Subcutaneous abdominal adipose tissue (tissue), 5 donors: ENCODE measurements around the gene COL20A1.
"Not testable (repeated sequence)": the region's sequence is repeated elsewhere in the genome, so short reads cannot be mapped to it uniquely, and the experiment has no call there.

ENCODE experiments used
- H3K27ac ChIP-seq: one replicate; pipeline ENCODE4 v1.7.0; 2013; ENCODE audit warnings: low read depth, mild to moderate bottlenecking, inconsistent platforms, low read length, moderate library complexity
- H3K27me3 ChIP-seq, 5 donors: one replicate each; pipeline ENCODE4 v1.7.0; 2013; ENCODE audit warnings: low read length in 5 of 5, inconsistent platforms in 1 of 5; ENCODE audit not compliant: control insufficient read depth in 5 of 5, insufficient read depth in 4 of 5
- H3K36me3 ChIP-seq, 5 donors: one replicate each; pipeline ENCODE4 v1.7.0; 2013; ENCODE audit warnings: low read length in 5 of 5; ENCODE audit not compliant: control insufficient read depth in 5 of 5, insufficient read depth in 5 of 5
- H3K4me1 ChIP-seq, 5 donors: one replicate each; pipeline ENCODE4 v1.7.0; 2013; ENCODE audit warnings: low read length in 5 of 5, mild to moderate bottlenecking in 3 of 5, moderate library complexity in 1 of 5; ENCODE audit not compliant: control insufficient read depth in 5 of 5, insufficient read depth in 5 of 5
- H3K4me3 ChIP-seq, 5 donors: one replicate each; pipeline ENCODE4 v1.7.0; 2013; ENCODE audit warnings: low read length in 5 of 5, low read depth in 1 of 5
- H3K9ac ChIP-seq, 5 donors: one replicate each; pipeline ENCODE4 v1.7.0; 2013; ENCODE audit warnings: low read length in 5 of 5, mild to moderate bottlenecking in 4 of 5, moderate library complexity in 3 of 5
- H3K9me3 ChIP-seq, 5 donors: one replicate each; pipeline ENCODE4 v1.7.0; 2013; ENCODE audit warnings: low read length in 5 of 5; ENCODE audit not compliant: control insufficient read depth in 5 of 5
- donor health status: healthy.
- donor health status: healthy.
- donor health status: healthy.
- donor health status: healthy.
- donor health status: healthy.

The COL20A1 gene

DNA sequence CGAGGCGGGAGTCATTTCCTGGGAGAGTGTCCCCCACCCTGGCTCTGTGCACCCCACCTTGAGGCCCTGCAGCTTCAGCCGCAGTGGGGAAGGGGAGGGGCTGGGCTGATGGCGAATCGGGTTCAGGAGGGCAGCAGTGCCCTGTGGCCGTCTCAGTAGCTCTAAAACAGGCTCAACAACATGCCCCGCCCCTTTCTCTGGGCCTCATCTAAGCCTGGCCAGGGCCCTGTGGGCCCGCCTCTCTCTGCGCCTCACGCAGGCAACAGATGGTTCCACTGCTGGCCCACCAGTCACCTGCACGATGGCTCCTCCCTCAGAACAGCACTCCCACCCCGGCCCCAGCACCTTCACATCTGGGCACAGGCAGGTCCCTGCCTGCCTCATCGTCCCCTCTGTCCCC lies 38.0 kb downstream of the COL20A1 start:
- H3K36me3 ChIP-seq = no peaks in the 10 kb centered on the region
- no peak overlapping the region for H3K4me3 ChIP-seq
- no peak overlapping the region for H3K9ac ChIP-seq
- peaks cover 17 to 58% (median 36%) of the 10 kb centered on the region in 5 donors for H3K27me3 ChIP-seq
- no peak overlapping the region for H3K27ac ChIP-seq
- peaks cover 0 to 12% (median 0%) of the 10 kb centered on the region in 5 donors for H3K4me1 ChIP-seq
- H3K9me3 ChIP-seq = peaks cover 0 to 22% (median 12%) of the 10 kb centered on the region in 5 donors

DNA sequence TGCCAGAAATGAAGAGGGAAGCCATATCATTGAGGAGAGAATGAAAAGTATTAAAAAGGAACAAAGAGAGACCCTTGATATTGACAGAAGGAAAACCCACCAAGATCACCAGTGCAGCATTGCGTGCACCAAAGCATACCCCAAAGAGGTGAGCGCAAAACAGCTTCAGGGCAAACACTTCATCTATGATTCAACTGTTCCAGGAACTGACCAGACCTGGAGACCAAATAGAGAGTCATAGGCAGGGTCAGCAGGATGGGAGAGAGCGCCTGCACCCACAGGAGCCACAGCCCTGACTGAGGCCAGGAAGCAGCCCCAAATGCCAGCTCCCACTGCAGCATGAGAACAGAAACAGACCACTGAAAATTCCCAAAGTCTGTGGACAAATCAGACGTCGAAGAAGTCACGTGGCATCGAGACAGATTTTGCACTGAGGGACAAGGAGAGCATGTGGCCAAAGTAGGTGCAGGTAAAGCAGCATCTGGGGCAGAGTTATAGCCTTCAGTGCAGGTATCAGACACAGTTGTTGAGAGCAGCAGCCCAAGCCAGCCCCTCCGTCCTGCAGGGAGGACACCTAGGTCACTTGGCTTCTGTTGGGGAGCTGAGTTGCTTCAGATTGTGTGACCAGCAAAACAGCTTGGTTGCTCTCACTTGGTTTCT lies 38.9 kb downstream of the COL20A1 start:
- peaks cover 0 to 11% (median 0%) of the 10 kb centered on the region in 5 donors for H3K4me1 ChIP-seq
- H3K9ac ChIP-seq = no peak overlapping the region
- H3K27me3 ChIP-seq = peaks cover 17 to 65% (median 44%) of the 10 kb centered on the region in 5 donors
- H3K36me3 ChIP-seq = no peaks in the 10 kb centered on the region
- no peak overlapping the region for H3K4me3 ChIP-seq
- H3K27ac ChIP-seq = no peak overlapping the region
- peaks cover 0 to 17% (median 11%) of the 10 kb centered on the region in 5 donors for H3K9me3 ChIP-seq

DNA sequence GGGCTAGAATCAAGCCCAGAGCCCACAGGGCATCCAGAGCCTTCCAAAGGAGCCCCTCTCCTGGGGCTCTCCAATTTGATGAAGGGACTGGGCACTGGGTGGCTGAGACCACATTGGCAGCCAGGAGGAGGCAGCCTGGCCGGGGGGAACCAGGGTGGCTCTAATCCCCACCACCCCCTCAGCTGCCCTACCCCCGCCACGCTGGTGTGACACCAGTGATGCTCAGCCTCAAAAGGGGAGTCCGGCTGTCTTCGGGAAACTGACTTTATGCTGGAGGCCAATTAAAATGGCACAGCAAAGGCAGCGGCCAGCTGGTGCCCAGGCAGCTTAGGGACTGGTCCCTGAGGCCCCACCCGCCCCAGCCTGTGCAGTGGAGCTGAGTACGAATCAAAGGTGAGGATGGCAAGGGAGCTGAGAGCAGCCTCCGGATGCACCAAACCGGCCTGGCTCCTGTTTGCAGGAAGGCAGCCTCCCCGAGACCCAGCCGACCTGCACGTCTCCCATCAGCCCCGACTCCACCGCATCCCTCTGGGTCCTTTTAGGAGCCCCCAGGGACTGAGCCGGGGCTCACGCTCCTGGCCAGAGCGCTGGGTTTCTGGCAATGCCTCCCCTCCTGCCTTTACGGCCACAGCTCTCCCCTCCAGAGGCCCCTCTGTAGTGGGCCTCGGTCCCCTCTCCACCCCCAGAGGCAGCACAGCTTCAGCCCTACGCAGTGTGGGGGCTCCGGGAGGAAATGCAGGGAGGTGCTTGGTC lies 39.7 kb downstream of the COL20A1 start:
- no peak overlapping the region for H3K9ac ChIP-seq
- H3K27me3 ChIP-seq = peaks cover 17 to 65% (median 46%) of the 10 kb centered on the region in 5 donors
- H3K4me3 ChIP-seq = no peak overlapping the region
- H3K4me1 ChIP-seq = peaks cover 0 to 11% (median 0%) of the 10 kb centered on the region in 5 donors
- H3K9me3 ChIP-seq = peaks cover 0 to 11% (median 10%) of the 10 kb centered on the region in 5 donors
- H3K27ac ChIP-seq = no peak overlapping the region
- H3K36me3 ChIP-seq = no peaks in the 10 kb centered on the region

DNA sequence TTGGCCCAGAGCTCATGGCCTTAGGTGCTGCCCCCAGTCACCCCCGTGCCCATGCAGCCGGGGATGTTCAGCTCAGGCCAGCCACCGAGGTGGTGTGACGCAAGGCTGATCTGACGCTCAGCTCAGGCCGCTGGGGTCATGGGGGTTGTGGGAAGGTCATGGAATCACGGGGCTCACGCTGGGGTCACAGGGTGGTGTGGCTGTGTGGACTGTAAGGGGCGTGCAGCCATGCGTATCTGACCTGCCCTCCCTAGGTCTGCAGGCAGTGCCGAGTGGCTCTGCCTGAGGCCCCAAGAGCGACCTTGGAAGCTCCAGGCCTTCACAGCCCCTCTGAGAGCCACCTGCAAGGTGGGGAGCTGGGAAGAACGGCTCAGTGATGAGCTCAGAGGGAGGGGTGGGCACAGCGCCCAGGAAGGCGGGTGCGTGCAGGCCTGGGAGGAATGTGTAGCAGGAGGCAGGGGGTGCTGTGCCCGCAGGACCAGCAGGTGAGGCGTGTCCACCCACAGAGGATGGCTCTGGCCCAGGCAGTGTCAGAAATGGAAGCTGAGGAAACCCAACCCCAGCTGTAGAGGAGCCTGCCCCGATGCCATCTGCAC lies 40.4 kb downstream of the COL20A1 start:
- H3K36me3 ChIP-seq = no peaks in the 10 kb centered on the region
- no peak overlapping the region for H3K4me3 ChIP-seq
- H3K9ac ChIP-seq = no peak overlapping the region
- peaks cover 0 to 11% (median 8%) of the 10 kb centered on the region in 5 donors for H3K9me3 ChIP-seq
- peaks cover 17 to 68% (median 46%) of the 10 kb centered on the region in 5 donors for H3K27me3 ChIP-seq
- H3K4me1 ChIP-seq = peaks cover 0 to 11% (median 0%) of the 10 kb centered on the region in 5 donors
- H3K27ac ChIP-seq = no peak overlapping the region

DNA sequence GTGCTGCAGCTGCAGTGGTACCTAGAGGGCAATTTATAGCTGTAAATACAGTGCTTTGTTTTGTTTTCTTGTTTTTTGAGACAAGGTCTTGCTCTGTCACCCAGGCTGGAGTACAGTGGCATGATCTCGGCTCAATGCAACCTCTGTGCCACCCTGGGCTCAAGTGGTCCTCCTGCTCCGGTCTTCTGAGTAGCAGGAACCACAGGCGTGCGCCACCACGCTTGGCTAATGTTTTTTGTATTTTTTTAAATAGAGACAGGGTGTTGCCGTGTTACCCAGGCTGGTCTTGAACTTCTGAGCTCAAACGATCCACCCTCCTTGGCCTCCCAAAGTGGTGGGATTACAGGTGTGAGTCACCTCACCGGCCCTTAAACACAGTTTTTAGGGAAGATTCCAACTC lies 41.4 kb downstream of the COL20A1 start:
- Histone ChIP-seq H3K27me3 (peaks cover 17 to 63% (median 43%) of the 10 kb centered on the region in 5 donors), H3K4me3 (no peak overlapping the region), H3K9me3 (peaks cover 0 to 11% (median 8%) of the 10 kb centered on the region in 5 donors), H3K4me1 (peaks cover 0 to 11% (median 0%) of the 10 kb centered on the region in 5 donors), H3K36me3 (no peaks in the 10 kb centered on the region), H3K27ac (no peak overlapping the region), H3K9ac (no peak overlapping the region)

DNA sequence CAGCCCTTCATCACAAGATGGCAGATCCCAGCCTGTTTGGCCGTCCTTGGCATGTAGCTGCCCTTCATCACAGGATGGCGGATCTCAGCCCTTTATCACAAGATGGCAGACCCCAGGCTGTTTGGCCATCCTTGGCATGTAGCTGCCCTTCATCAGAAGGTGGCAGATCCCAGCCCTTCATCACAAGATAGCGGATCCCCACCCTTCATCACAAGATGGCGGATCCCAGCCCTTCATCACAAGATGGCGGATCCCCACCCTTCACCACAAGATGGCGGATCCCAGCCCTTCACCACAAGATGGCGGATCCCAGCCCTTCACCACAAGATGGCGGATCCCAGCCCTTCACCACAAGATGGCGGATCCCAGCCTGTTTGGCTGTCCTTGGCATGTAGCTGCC lies 42.1 kb downstream of the COL20A1 start:
- peaks cover 14 to 56% (median 43%) of the 10 kb centered on the region in 5 donors for H3K27me3 ChIP-seq
- H3K9ac ChIP-seq, H3K27ac ChIP-seq, H3K4me3 ChIP-seq, H3K36me3 ChIP-seq: not testable (repeated sequence)
- peaks cover 0 to 11% (median 8%) of the 10 kb centered on the region in 5 donors for H3K9me3 ChIP-seq
- H3K4me1 ChIP-seq = peaks cover 0 to 11% (median 0%) of the 10 kb centered on the region in 5 donors

DNA sequence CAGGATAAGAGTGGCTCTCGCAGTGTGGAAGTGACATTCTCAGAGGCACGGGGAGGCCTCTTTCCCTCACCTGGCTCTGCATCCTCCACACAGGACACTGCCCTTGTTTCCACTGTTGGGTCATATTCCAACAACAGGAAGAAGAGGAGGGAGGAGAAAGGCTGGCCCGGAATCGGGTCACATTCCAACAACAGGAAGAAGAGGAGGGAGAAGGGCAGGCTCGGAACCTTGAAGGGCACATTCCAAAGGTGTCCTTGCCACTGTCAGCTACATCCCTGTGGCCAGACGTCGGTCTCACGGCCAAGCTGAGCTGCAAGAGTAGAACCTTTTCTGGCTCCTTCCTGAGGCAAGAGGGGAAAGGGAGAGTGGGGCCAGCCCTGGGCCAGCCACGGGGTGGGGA lies 42.7 kb downstream of the COL20A1 start:
- peaks cover 0 to 11% (median 0%) of the 10 kb centered on the region in 5 donors for H3K4me1 ChIP-seq
- H3K9ac ChIP-seq = no peak overlapping the region
- no peak overlapping the region for H3K27ac ChIP-seq
- peaks cover 8 to 50% (median 40%) of the 10 kb centered on the region in 5 donors for H3K27me3 ChIP-seq
- no peak overlapping the region for H3K4me3 ChIP-seq
- H3K36me3 ChIP-seq = no peaks in the 10 kb centered on the region
- peaks cover 0 to 11% (median 8%) of the 10 kb centered on the region in 5 donors for H3K9me3 ChIP-seq

DNA sequence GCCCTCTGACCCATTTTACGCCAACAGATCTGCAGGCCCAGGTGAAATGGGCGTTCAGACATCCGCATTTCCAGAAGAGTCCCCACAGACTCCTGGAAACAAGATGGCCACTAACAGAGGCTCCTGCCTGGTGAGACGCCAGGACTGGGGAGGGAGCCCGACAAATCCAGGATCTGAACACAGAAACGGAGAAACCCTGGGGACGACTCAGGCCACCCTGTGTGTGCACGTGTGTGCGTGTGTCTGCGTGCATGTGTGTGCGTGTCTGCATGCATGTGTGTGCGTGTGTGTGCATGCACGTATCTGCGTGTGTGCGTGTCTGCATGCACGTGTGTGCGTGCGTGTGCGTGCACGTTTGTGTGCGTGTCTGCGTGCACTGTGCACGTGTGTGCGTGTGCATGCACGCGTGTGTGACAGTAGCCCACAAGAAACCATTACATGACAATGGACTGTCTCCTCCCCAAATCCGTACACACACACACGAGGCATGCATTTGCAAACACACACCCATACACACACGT lies 43.3 kb downstream of the COL20A1 start:
- H3K27ac ChIP-seq = no peak overlapping the region
- H3K4me1 ChIP-seq = peaks cover 0 to 11% (median 0%) of the 10 kb centered on the region in 5 donors
- peaks cover 5 to 45% (median 38%) of the 10 kb centered on the region in 5 donors for H3K27me3 ChIP-seq
- no peak overlapping the region for H3K4me3 ChIP-seq
- H3K9me3 ChIP-seq = peaks cover 0 to 10% (median 8%) of the 10 kb centered on the region in 5 donors
- H3K9ac ChIP-seq = no peak overlapping the region
- no peaks in the 10 kb centered on the region for H3K36me3 ChIP-seq

DNA sequence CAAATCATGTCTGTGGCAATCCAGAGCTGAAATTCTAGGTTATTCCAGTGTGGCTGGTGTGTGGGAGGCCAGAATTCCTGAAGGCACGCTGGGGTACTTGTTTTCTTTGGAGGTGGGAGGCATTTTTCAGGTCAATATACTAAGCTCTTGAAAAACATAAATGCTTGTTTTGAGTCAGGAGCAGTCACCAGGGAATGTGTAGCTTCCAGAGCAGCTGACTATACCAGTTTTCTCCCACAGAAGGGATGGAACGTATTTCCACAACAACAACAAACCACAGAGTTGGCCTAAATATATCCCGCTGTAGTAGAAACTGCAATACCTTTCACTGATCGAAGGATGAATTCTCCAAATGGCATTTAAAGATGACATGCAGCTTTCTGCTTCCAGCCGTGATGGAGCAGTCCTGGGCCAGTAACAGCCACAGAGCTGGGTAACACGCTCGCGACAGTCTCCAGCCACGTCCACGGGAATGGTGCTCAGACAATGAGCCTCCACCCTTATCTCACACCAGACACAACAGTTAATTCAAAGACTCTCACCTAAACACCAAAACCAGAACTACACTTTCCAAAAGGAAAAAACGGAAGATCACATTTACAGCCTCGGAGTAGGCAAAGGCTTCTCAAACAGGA lies 44.9 kb downstream of the COL20A1 start:
- Histone ChIP-seq H3K9me3 (no peaks in the 10 kb centered on the region), H3K36me3 (no peaks in the 10 kb centered on the region), H3K27ac (no peak overlapping the region), H3K27me3 (peaks cover 5 to 32% (median 29%) of the 10 kb centered on the region in 5 donors), H3K4me1 (peaks cover 0 to 11% (median 0%) of the 10 kb centered on the region in 5 donors), H3K4me3 (no peak overlapping the region), H3K9ac (no peak overlapping the region)
